ENCODE measurements around the gene NEDD9.
A peak's percentile ranks its signal among the peaks of the same experiment; 100 is the strongest.

The NEDD9 gene

DNA sequence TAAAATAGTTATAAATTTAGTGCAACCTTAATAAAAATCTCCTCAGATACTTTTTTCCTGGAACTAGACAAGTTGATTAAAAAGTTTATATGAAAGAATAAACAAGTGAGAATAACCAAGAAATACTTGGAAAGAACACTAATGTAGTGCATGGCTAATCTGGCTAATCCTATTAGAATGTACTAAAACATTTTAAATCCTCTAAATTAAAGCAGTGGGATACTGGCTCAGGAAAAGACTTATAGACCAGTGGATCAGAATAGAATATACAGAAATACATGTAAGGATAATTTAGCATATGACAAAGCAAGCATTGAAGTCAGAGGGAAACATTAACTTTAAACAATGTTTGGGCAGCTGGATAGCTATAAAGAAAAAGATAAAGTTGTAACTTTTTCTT lies 79.9 kb downstream of the NEDD9 start:
- H3K27me3 ChIP-seq: no peaks in the 10 kb centered on the region
- no peaks in the 10 kb centered on the region for H3K36me3 ChIP-seq
- no peaks in the 10 kb centered on the region for H3K9me3 ChIP-seq
- no peaks in the 10 kb centered on the region for H3K4me1 ChIP-seq (ENCODE audit: control insufficient read depth in 1 of 2, insufficient read depth in 1 of 2, low read depth in 1 of 2, low read length in 1 of 2)
- no peak overlapping the region for H3K4me3 ChIP-seq (ENCODE audit: low read depth in 1 of 2, low read length in 1 of 2)
- TF ChIP-seq CTCF (IDR thresholded peaks at IDR 0.05): no peak
- H3K27ac ChIP-seq: no peak overlapping the region

DNA sequence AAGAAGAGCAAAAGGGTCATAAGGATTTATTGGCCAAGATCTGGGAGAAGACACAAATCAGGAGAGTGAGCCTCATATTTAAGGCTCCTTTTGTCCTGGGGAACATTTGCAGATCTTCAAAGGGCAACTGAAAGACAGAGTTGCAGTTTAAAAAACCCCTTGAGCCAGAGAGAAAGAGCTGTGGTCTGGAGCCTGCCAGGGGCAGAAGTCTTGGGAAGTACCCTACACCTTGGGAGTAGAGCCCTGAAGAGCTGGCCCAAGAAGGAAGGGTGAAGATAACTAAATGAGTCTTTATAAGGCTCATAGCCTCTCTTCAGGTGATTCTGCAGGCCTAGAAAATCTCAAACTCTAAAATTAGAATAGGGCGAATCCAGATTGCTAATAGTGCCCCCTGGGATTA lies 81.0 kb downstream of the NEDD9 start:
- Histone ChIP-seq H3K27me3 (no peaks in the 10 kb centered on the region), H3K36me3 (no peaks in the 10 kb centered on the region), H3K27ac (no peak overlapping the region), H3K4me1 (ENCODE audit: control insufficient read depth in 1 of 2, insufficient read depth in 1 of 2, low read depth in 1 of 2, low read length in 1 of 2) (no peaks in the 10 kb centered on the region), H3K9me3 (no peaks in the 10 kb centered on the region), H3K4me3 (ENCODE audit: low read depth in 1 of 2, low read length in 1 of 2) (no peak overlapping the region)
- TF ChIP-seq CTCF (IDR thresholded peaks at IDR 0.05): no peak

DNA sequence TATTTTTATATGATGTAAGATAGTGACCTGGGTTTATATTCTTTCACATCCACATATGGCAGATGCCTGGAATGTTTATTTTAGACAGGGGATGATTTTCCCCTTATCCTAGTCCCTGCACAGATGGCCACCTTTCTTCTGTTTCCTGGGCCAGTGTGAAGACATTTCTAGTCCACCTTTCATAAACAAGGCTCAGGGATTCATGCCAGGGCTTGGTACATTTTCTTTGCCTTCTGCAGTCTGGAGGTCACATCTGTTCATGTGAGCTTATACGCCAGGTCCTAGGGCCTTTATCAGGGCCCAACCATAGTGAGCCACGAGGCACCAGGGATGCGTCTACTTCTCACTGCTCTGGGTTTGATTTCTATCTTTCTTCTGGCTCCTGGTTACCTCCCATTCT lies 82.9 kb downstream of the NEDD9 start:
- Histone ChIP-seq H3K9me3 (no peaks in the 10 kb centered on the region), H3K36me3 (no peaks in the 10 kb centered on the region), H3K4me1 (ENCODE audit: control insufficient read depth in 1 of 2, insufficient read depth in 1 of 2, low read depth in 1 of 2, low read length in 1 of 2) (no peaks in the 10 kb centered on the region), H3K27ac (no peak overlapping the region), H3K27me3 (no peaks in the 10 kb centered on the region), H3K4me3 (ENCODE audit: low read depth in 1 of 2, low read length in 1 of 2) (no peak overlapping the region)
- no peak for TF ChIP-seq CTCF (IDR thresholded peaks at IDR 0.05)

DNA sequence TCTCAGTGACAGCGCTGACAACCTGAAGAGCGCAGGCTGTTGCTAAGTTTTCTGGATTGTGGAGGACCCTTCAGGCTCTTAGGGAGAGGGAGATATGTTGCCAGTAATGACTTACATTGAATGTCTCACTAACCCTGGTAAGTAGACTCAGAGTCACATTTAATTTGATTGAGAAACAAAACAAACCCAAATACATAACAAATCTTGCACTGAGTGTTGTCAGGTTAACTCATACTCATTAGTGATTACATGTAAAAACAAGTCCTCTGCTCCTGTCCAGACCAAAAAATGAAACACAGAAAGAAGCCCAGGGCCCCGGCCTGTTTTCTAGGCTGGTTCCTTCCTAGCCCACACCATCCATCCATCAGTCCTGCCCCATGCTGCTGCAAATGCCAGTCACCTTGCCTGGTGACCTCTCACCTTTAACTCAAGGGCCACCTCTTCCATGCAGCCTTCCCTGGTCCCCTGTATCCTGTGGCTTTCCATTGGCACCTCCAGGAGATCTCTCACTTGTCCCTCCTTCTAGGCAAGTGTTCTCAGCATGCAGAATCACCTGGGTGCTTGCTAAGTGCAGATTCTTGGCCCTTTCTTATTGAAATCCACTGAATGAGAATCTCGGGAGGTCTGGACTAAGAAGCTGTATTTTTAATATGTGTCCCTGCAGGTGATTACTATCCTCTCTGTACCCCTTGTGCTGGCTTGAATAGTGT lies 86.2 kb downstream of the NEDD9 start:
- H3K9me3 ChIP-seq: no peaks in the 10 kb centered on the region
- H3K27me3 ChIP-seq: no peaks in the 10 kb centered on the region
- H3K27ac ChIP-seq: no peak overlapping the region
- no peaks in the 10 kb centered on the region for H3K36me3 ChIP-seq
- H3K4me1 ChIP-seq (ENCODE audit: control insufficient read depth in 1 of 2, insufficient read depth in 1 of 2, low read depth in 1 of 2, low read length in 1 of 2): peaks cover 15 to 20% of the 10 kb centered on the region in 2 experiments
- no peak for TF ChIP-seq CTCF (IDR thresholded peaks at IDR 0.05)
- H3K4me3 ChIP-seq (ENCODE audit: low read depth in 1 of 2, low read length in 1 of 2): no peak overlapping the region

DNA sequence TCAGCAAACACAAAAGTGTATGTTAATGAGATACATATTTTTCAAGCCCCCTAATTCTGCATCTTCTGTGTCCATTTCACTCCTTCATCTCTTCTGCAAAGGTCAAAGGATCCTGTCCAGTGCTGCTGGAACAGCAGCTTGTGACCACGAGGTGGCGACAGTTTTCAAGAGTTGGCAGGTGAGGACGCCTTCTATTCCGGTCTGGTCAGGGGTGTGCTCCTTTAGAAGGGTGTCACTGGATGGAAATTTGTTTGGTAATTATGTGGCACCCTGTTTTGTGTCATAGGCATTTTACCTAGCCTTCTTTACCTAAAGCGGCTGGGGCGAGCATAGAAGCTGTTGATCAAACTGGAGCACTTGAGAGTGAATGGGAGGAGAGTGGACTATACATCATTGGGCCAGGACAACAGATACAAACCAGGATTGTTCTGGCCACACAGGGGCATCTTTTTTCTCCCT lies 88.0 kb downstream of the NEDD9 start:
- Histone ChIP-seq H3K36me3 (no peaks in the 10 kb centered on the region), H3K4me3 (ENCODE audit: low read depth in 1 of 2, low read length in 1 of 2) (no peak overlapping the region), H3K9me3 (no peaks in the 10 kb centered on the region), H3K27me3 (no peaks in the 10 kb centered on the region), H3K27ac (peak overlapping the region; percentile 78), H3K4me1 (ENCODE audit: control insufficient read depth in 1 of 2, insufficient read depth in 1 of 2, low read depth in 1 of 2, low read length in 1 of 2) (peaks cover 15 to 20% of the 10 kb centered on the region in 2 experiments)
- peak; percentile 89 for TF ChIP-seq CTCF (IDR thresholded peaks at IDR 0.05)
